GM12878 (cell line): Measurements from ENCODE around the gene PRIM1. TPM values are rescaled to one million over a fixed set of nuclear protein-coding genes. Genes with fewer than 3 reads are reported as not detected.

ENCODE experiments used
- ATAC-seq: fragments of 200-7000 bp; cut with Tn5 transposase; 3 replicates; pipeline ENCODE4 v1.9.1; 2020; ENCODE audit warnings: mild to moderate bottlenecking, moderate library complexity
- BruUV-seq: library from RNA; stranded (reverse); fragments of 400-500 nt; replicated peaks from 2 replicates; lab custom pipeline; 2021; lab: Mats Ljungman, UMichigan
- CTCF ChIA-PET: fragments of 300-600 bp; sonication (Branson Sonifier 250); formaldehyde crosslinking; extraction: SDS; loops from one replicate; lab custom pipeline; 2021; ENCODE audit warnings: inconsistent platforms; lab: Yijun Ruan, JAX
- POLR2A ChIA-PET: fragments of 350-600 bp; formaldehyde crosslinking; extraction: SDS; loops from one replicate; lab custom pipeline; 2021; ENCODE audit warnings: inconsistent platforms; lab: Charles Lee
- RAD21 ChIA-PET: fragments of 300-600 bp; sonication (Branson Sonifier 250); formaldehyde crosslinking; loops from one replicate; lab custom pipeline; 2023; ENCODE audit warnings: antibody characterized with exemption; ENCODE audit not compliant: unreplicated experiment; lab: Charles Lee
- SMC1A ChIA-PET: fragments of 300-600 bp; sonication (Branson Sonifier 250); formaldehyde crosslinking; loops from one replicate; lab custom pipeline; 2023; ENCODE audit not compliant: unreplicated experiment, uncharacterized antibody; lab: Charles Lee
- DNase-seq: peaks from one replicate; pipeline ENCODE4 v3.0.0-alpha.2; 2011; ENCODE audit warnings: low read depth, low spot score
- FAIRE-seq: peaks from 3 replicates; lab custom pipeline; 2011; peaks lifted over from hg19 to GRCh38; lab: Jason Lieb, UNC
- H2AFZ ChIP-seq: 2 replicates; pipeline ENCODE4 v1.6.0; 2011; ENCODE audit warnings: low read depth, low read length, control low read depth; ENCODE audit not compliant: control insufficient read depth
- H3K27ac ChIP-seq: 2 replicates; pipeline ENCODE4 v1.5.1; 2011; ENCODE audit warnings: control low read depth; ENCODE audit not compliant: control insufficient read depth, insufficient read depth
- H3K27me3 ChIP-seq, 2 experiments: replicated peaks in 1 of 2; 2 replicates each; pipeline versions ENCODE4 v1.6.0 to v1.6.1; 2011; ENCODE audit warnings: low read length in 1 of 2; ENCODE audit not compliant: control insufficient read depth in 2 of 2, insufficient read depth in 2 of 2
- H3K36me3 ChIP-seq, 2 experiments: 2 replicates each; pipeline ENCODE4 v1.5.1; 2011; ENCODE audit warnings: low read length in 1 of 2; ENCODE audit not compliant: control insufficient read depth in 2 of 2, insufficient read depth in 2 of 2
- H3K4me1 ChIP-seq: 2 replicates; pipeline ENCODE4 v1.6.1; 2011; ENCODE audit warnings: mild to moderate bottlenecking, low read length, moderate library complexity, mixed read lengths; ENCODE audit not compliant: control insufficient read depth, insufficient read depth
- H3K4me2 ChIP-seq: 2 replicates; pipeline ENCODE4 v1.6.0; 2011; ENCODE audit warnings: control low read depth; ENCODE audit not compliant: control insufficient read depth, insufficient read depth
- H3K4me3 ChIP-seq: fragments of 200-600 bp; sonication (generic); 2 replicates; pipeline ENCODE4 v1.5.1; 2016
- H3K79me2 ChIP-seq: 2 replicates; pipeline ENCODE4 v1.6.0; 2011; ENCODE audit warnings: low read length; ENCODE audit not compliant: control insufficient read depth, insufficient read depth
- H3K9ac ChIP-seq: 2 replicates; pipeline ENCODE4 v1.8.0; 2011; ENCODE audit warnings: low read length, control low read depth, mixed read lengths; ENCODE audit not compliant: control insufficient read depth, insufficient read depth
- H3K9me3 ChIP-seq: replicated peaks from 3 replicates; pipeline ENCODE4 v1.5.1; 2011; ENCODE audit warnings: mild to moderate bottlenecking, low read length; ENCODE audit not compliant: control insufficient read depth, insufficient read depth
- H4K20me1 ChIP-seq: 2 replicates; pipeline ENCODE4 v1.6.0; 2011; ENCODE audit not compliant: control insufficient read depth, insufficient read depth
- ATF7 ChIP-seq: fragments of 450-650 bp; IDR thresholded peaks from 2 replicates; pipeline ENCODE4 v1.6.1; 2016; ENCODE audit warnings: low read depth, mild to moderate bottlenecking
- BCL3 ChIP-seq: IDR thresholded peaks from 2 replicates; pipeline ENCODE4 v1.6.1; 2011; ENCODE audit warnings: borderline replicate concordance, low read depth, mild to moderate bottlenecking, moderate library complexity, low read length; ENCODE audit not compliant: insufficient read depth, poor library complexity, severe bottlenecking
- CBX5 ChIP-seq: sonication (generic); IDR thresholded peaks from 2 replicates; pipeline ENCODE4 v1.6.1; 2016; ENCODE audit warnings: low read depth, moderate library complexity, mild to moderate bottlenecking, inconsistent platforms
- CHD1 ChIP-seq: IDR thresholded peaks from 2 replicates; pipeline ENCODE4 v1.6.1; 2012; ENCODE audit warnings: low read depth, low read length, improper control_type of control experiment
- CREB1 ChIP-seq: IDR thresholded peaks from 2 replicates; pipeline ENCODE4 v1.6.1; 2012; ENCODE audit warnings: low read depth, mild to moderate bottlenecking, inconsistent platforms
- IKZF1 ChIP-seq: fragments of 450-650 bp; conservative IDR thresholded peaks from 2 replicates; pipeline ENCODE4 v1.6.1; 2017; ENCODE audit warnings: antibody characterized with exemption, mild to moderate bottlenecking
- JUND ChIP-seq: IDR thresholded peaks from 2 replicates; pipeline ENCODE4 v1.6.1; 2012; ENCODE audit warnings: low read depth, mild to moderate bottlenecking, low read length, improper control_type of control experiment, moderate library complexity
- MEF2A ChIP-seq: IDR thresholded peaks from 2 replicates; pipeline ENCODE4 v1.6.1; 2011; ENCODE audit warnings: low read depth, mild to moderate bottlenecking, low read length, moderate library complexity; ENCODE audit not compliant: insufficient read depth
- NFYA ChIP-seq: IDR thresholded peaks from 2 replicates; pipeline ENCODE4 v1.6.1; 2011; ENCODE audit warnings: low read depth, mild to moderate bottlenecking, low read length, improper control_type of control experiment, borderline replicate concordance
- PAX5 ChIP-seq: IDR thresholded peaks from 2 replicates; pipeline ENCODE4 v1.6.1; 2011; ENCODE audit warnings: low read depth, low read length, borderline replicate concordance
- RCOR1 ChIP-seq: conservative IDR thresholded peaks from 2 replicates; pipeline ENCODE4 v1.6.1; 2012; ENCODE audit warnings: low read depth, low read length, improper control_type of control experiment
- SIX5 ChIP-seq: IDR thresholded peaks from 2 replicates; pipeline ENCODE4 v1.6.1; 2011; ENCODE audit warnings: mild to moderate bottlenecking, low read depth, low read length, moderate library complexity; ENCODE audit not compliant: severe bottlenecking
- SMAD1 ChIP-seq: fragments of 450-650 bp; IDR thresholded peaks from 2 replicates; pipeline ENCODE4 v1.6.1; 2018; ENCODE audit warnings: mild to moderate bottlenecking, low read depth; ENCODE audit not compliant: partially characterized antibody
- SPI1 ChIP-seq: IDR thresholded peaks from 2 replicates; pipeline ENCODE4 v1.6.1; 2011; ENCODE audit warnings: low read depth, mild to moderate bottlenecking, low read length, moderate library complexity, borderline replicate concordance; ENCODE audit not compliant: insufficient read depth
- STAT1 ChIP-seq: fragments of 450-650 bp; conservative IDR thresholded peaks from 2 replicates; pipeline ENCODE4 v1.6.1; 2014; ENCODE audit warnings: antibody characterized with exemption, mild to moderate bottlenecking
- ZNF687 ChIP-seq: fragments of 450-650 bp; IDR thresholded peaks from 2 replicates; pipeline ENCODE4 v1.6.1; 2017; ENCODE audit warnings: mild to moderate bottlenecking, moderate library complexity
- whole genome bisulfite sequencing: methylation state at CpG from one replicate; pipeline ENCODE4 v1.1.6; 2016; ENCODE audit warnings: low lambda C conversion rate; ENCODE audit not compliant: insufficient replicate concordance, insufficient coverage; ENCODE audit errors: missing lambda C conversion rate; 5-methylcytosine and 5-hydroxymethylcytosine counted together
- in situ Hi-C: fragments of 300-500 bp; cut with MboI; formaldehyde crosslinking; loops from 9 replicates; pipeline ENCODE4 v1.14.3; 2018; ENCODE audit warnings: mixed read lengths
- intact Hi-C: fragments of 100-400 bp; cut with micrococcal nuclease; formaldehyde crosslinking; loops from one replicate; pipeline ENCODE4 v1.14.2; 2022; ENCODE audit not compliant: unreplicated experiment
- polyA plus RNA-seq, 11 experiments: library from polyadenylated mRNA; depleted of rRNA in 4 of 11; unstranded in 6 of 11; stranded (reverse) in 5 of 11; fragments of >200 nt; fragmentation: Nextera tagmentation in 4 of 11; fragmentation: Illumina TruSeq in 1 of 11; extraction: Ambion mirVana in 4 of 11; extraction: Trizol in 1 of 11; gene quantifications; 1 replicate in 1 of 11; 2 replicates in 10 of 11; pipeline versions ENCODE4 v1.2.1 to v1.2.3, GENCODE V29; 2011 to 2016; ENCODE audit warnings: inconsistent platforms in 2 of 11, missing spikeins in 2 of 11, low read depth in 1 of 11
- total RNA-seq, 4 experiments: library from RNA; depleted of rRNA in 3 of 4; stranded (reverse); fragments of >200 nt in 3 of 4; fragmentation: Illumina TruSeq in 1 of 4; extraction: Trizol in 1 of 4; gene quantifications; 2 replicates each; pipeline versions ENCODE4 v1.2.1 to v1.2.3, GENCODE V29; 2013 to 2021
- TF ChIP-seq, protein P1 (sequence below): IDR thresholded peaks from 2 replicates; pipeline ENCODE4 v1.6.1; 2011; ENCODE audit warnings: mild to moderate bottlenecking, low read depth, low read length, moderate library complexity; ENCODE audit not compliant: insufficient replicate concordance

Gene PRIM1
- total and polyA plus RNA-seq, 10 of the 15 experiments (the other 5 are each of a cell fraction or from before 2014, with no cell fraction given): 27.1 to 70.6 (median 55.7) TPM

GRCh38 chr12:56785141-56785865, 33.2 kb upstream of the PRIM1 start:
- no peaks in the 10 kb centered on the region for H4K20me1 ChIP-seq
- WGBS: 2% methylated on average over 2 of the region's 2 CpGs
- ChIA-PET CTCF (no interaction called here), RAD21 (no interaction called here), SMC1A (no interaction called here), POLR2A (no interaction called here)
- H3K4me2 ChIP-seq: no peak overlapping the region
- no peaks in the 10 kb centered on the region; a peak in 1 of 4 replicates for H3K27me3 ChIP-seq
- ATAC-seq (no peak), FAIRE-seq (no peak), DNase-seq (no peak)
- H3K4me1 ChIP-seq: no peaks in the 10 kb centered on the region
- intact Hi-C loops (no loop called here), in situ Hi-C loops (no loop called here)
- H3K9me3 ChIP-seq: no peaks in the 10 kb centered on the region
- no peak overlapping the region for H2AFZ ChIP-seq
- H3K9ac ChIP-seq: no peak overlapping the region
- no peaks in the 10 kb centered on the region for H3K79me2 ChIP-seq
- H3K27ac ChIP-seq: no peak overlapping the region
- no peak overlapping the region for H3K4me3 ChIP-seq
- no peaks in the 10 kb centered on the region for H3K36me3 ChIP-seq
- no TSS peak for BruUV-seq
- TF ChIP-seq SMAD1 (no peak), SPI1 (no peak), ATF7 (no peak), JUND (no peak), CREB1 (no peak), ZNF687 (no peak), MEF2A (no peak), CHD1 (no peak), SIX5 (no peak), PAX5 (no peak), NFYA (no peak), RCOR1 (no peak), CBX5 (no peak), STAT1 (no peak), BCL3 (no peak), IKZF1 (no peak)
- TF ChIP-seq, protein P1, sequence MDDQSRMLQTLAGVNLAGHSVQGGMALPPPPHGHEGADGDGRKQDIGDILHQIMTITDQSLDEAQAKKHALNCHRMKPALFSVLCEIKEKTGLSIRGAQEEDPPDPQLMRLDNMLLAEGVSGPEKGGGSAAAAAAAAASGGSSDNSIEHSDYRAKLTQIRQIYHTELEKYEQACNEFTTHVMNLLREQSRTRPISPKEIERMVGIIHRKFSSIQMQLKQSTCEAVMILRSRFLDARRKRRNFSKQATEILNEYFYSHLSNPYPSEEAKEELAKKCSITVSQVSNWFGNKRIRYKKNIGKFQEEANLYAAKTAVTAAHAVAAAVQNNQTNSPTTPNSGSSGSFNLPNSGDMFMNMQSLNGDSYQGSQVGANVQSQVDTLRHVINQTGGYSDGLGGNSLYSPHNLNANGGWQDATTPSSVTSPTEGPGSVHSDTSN: no peak
